ENCODE measurements around the gene RYR3.

DNA sequence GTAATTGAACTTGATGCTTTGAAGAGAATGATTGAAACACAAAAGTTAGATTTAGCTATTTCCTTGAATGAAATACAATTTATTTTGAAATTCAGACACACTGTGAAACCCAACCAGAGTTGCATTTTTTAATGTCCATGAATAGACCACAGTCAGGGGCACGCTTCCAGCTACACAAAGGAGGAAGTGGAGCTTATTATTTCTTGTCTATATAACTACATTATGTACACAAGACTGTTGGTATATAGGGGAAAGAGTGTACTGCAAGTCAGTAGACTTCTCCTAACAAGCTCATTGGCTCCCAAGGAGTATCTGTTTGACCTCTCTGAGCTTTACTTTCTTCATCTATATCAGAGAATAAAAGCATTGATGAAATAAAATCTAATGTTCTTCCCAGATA, 326.2 kb downstream of the RYR3 start:
- TF ChIP-seq, protein P1, sequence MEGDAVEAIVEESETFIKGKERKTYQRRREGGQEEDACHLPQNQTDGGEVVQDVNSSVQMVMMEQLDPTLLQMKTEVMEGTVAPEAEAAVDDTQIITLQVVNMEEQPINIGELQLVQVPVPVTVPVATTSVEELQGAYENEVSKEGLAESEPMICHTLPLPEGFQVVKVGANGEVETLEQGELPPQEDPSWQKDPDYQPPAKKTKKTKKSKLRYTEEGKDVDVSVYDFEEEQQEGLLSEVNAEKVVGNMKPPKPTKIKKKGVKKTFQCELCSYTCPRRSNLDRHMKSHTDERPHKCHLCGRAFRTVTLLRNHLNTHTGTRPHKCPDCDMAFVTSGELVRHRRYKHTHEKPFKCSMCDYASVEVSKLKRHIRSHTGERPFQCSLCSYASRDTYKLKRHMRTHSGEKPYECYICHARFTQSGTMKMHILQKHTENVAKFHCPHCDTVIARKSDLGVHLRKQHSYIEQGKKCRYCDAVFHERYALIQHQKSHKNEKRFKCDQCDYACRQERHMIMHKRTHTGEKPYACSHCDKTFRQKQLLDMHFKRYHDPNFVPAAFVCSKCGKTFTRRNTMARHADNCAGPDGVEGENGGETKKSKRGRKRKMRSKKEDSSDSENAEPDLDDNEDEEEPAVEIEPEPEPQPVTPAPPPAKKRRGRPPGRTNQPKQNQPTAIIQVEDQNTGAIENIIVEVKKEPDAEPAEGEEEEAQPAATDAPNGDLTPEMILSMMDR (IDR thresholded peaks at IDR 0.05) = no peak
- no peak for TF ChIP-seq ZFX (IDR thresholded peaks at IDR 0.05; ENCODE audit: borderline replicate concordance)
